Peyer's patch (tissue), 4 donors: ENCODE results near the gene FAM184A.

Experiments used
- POLR2A ChIP-seq, 2 donors: fragments of 450-650 bp; IDR thresholded peaks; one replicate each; pipeline ENCODE4 v1.5.1; 2017; ENCODE audit warnings: antibody characterized with exemption in 2 of 2, mild to moderate bottlenecking in 2 of 2, moderate library complexity in 2 of 2
- TF ChIP-seq, protein P1 (sequence below), 6 experiments: fragments of 450-650 bp in 4 of 6; fragments of 200-600 bp in 2 of 6; sonication (generic) in 1 of 6; IDR thresholded peaks; one replicate each; pipeline ENCODE4 v1.5.1; 2017 to 2019; ENCODE audit warnings: antibody characterized with exemption in 6 of 6, mild to moderate bottlenecking in 3 of 6, moderate library complexity in 1 of 6

DNA sequence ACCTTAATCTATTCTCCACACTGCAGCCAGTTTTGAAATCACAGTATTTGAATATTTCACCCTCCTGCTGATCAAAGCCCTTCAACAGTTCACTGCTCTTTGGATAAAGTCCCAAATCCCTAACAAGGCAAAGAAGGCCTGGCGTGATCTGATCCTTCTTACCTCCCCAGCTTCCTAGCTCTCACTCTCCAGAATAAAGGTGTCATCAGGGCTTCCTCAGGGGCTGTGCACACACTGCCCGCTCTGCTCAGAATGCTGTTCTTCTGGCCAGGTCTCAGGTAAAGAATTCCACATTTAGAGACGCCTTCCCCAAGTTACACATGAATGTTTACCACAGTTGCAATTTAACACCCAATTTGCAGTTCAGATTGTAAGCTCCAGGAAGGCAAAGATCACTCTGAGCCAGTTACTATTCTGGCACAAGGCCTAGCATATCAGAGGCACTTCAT is 84.6 kb downstream of the FAM184A start:
- TF ChIP-seq, protein P1, sequence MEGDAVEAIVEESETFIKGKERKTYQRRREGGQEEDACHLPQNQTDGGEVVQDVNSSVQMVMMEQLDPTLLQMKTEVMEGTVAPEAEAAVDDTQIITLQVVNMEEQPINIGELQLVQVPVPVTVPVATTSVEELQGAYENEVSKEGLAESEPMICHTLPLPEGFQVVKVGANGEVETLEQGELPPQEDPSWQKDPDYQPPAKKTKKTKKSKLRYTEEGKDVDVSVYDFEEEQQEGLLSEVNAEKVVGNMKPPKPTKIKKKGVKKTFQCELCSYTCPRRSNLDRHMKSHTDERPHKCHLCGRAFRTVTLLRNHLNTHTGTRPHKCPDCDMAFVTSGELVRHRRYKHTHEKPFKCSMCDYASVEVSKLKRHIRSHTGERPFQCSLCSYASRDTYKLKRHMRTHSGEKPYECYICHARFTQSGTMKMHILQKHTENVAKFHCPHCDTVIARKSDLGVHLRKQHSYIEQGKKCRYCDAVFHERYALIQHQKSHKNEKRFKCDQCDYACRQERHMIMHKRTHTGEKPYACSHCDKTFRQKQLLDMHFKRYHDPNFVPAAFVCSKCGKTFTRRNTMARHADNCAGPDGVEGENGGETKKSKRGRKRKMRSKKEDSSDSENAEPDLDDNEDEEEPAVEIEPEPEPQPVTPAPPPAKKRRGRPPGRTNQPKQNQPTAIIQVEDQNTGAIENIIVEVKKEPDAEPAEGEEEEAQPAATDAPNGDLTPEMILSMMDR (IDR thresholded peaks at IDR 0.05): no peak
- no peak for TF ChIP-seq POLR2A (IDR thresholded peaks at IDR 0.05)
